Measurements from ENCODE around the gene LIN9. TPM values are rescaled to one million over a fixed set of nuclear protein-coding genes. Genes with fewer than 3 reads are reported as not detected.
"Not testable (repeated sequence)": the region's sequence is repeated elsewhere in the genome, so short reads cannot be mapped to it uniquely, and the experiment has no call there.

Gene LIN9
- total RNA-seq, 2 experiments from 2014 or later, result 10.6 TPM

- Mint-ChIP-seq H3K4me1 (no peaks in the 10 kb centered on the region), H3K4me3 (no peak overlapping the region), H3K9me3 (ENCODE audit: low read depth) (no peaks in the 10 kb centered on the region), H3K36me3 (ENCODE audit: low read depth) (peaks cover 11% of the 10 kb centered on the region), H3K27ac (no peak overlapping the region), H3K27me3 (no peaks in the 10 kb centered on the region)
- ChIA-PET CTCF (no interaction called here), POLR2A (no interaction called here)
- intact Hi-C loops (cut with DNase I, micrococcal nuclease), result no loop called here
- ATAC-seq, result no peak
- DNase-seq, result no peak
Observed at GRCh38 chr1:226274138-226274537, 34.8 kb downstream of the LIN9 start.

DNA sequence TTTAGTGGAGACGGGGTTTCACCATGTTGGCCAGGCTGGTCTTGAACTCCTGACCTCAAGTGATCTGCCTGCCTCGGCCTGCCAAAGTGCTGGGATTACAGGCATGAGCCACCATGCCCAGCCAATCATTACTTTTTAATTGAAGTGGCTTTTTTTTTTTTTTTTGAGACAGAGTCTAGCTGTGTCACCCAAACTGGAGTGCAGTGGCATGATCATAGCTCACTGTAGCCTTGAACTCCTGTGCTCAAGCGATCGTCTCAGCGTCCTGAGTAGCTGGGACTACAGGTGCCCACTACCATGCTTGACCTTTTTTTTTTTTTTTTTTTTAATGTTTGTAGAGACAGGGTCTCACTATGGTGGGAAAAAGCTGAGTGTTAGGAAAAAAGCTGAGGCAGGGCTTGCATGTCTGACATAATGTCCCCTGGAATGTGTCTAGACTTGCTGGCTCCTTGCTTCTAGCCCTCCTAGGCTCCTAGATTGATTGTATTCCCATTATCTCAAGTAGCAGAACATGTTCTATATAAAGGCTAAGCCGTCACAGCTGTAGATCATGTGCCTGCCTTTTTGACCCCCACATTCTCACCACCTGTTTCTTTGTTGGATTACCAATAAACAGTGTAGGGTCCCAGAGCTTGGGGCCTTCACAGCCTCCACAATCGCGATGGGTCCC is 36.6 kb downstream of the LIN9 start:
- H3K36me3 Mint-ChIP-seq (ENCODE audit: low read depth), result peaks cover 16% of the 10 kb centered on the region
- ATAC-seq; POLR2A ChIA-PET; CTCF ChIA-PET; H3K4me3 Mint-ChIP-seq; H3K27me3 Mint-ChIP-seq; DNase-seq; H3K9me3 Mint-ChIP-seq (ENCODE audit: low read depth); H3K27ac Mint-ChIP-seq; intact Hi-C loops (cut with DNase I, micrococcal nuclease); H3K4me1 Mint-ChIP-seq: not testable (repeated sequence)

- no peaks in the 10 kb centered on the region for H3K27me3 Mint-ChIP-seq
- peaks cover 3% of the 10 kb centered on the region for H3K4me1 Mint-ChIP-seq
- peaks cover 12% of the 10 kb centered on the region for H3K36me3 Mint-ChIP-seq (ENCODE audit: low read depth)
- H3K9me3 Mint-ChIP-seq (ENCODE audit: low read depth), result no peaks in the 10 kb centered on the region
- no peak overlapping the region for H3K4me3 Mint-ChIP-seq
- no peak for ATAC-seq
- POLR2A ChIA-PET, result no interaction called here
- intact Hi-C loops (cut with DNase I, micrococcal nuclease), result no loop called here
- H3K27ac Mint-ChIP-seq, result no peak overlapping the region
- no peak for DNase-seq
- CTCF ChIA-PET, result no interaction called here
Observed at GRCh38 chr1:226268421-226269124, 40.4 kb downstream of the LIN9 start.

DNA sequence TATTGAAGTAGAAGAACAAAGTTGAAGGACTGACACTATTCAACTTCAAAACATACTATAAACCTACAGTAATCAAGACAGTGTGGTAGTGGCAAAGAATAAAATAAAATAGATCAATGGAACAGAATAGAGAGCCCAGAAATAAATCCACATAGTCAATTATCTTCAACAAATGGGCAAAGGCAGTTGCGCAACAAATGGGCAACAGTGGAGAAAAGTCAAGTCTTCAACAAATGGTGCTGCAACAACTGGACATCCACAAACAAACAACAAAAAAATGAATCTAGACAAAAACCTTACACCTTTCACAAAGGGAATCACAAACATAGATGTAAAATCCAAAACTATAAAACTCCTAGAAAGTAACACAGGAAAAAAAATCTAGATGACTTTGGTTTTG is 47.1 kb downstream of the LIN9 start:
- POLR2A ChIA-PET, result no interaction called here
- intact Hi-C loops (cut with DNase I, micrococcal nuclease), result no loop called here

DNA sequence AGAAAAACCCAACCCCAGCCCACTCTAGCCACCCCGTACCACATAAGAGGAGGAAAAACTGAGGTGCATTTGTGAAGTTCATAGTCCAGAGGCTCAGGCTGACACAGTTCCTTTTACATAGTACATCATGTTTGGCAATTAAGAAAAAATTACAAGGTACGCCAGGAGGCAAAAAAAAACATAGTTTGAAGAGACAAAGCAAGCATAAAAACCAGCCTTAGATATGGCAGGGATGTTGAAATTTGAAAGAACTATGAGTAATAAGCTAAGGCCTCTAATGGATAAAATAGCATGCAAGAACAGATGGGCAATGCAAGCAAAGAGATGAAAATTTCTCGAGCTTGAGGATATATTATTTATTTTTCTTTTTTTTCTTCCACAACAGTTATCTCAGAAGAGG is 53.6 kb downstream of the LIN9 start:
- CTCF ChIA-PET, result no interaction called here
- DNase-seq, result no peak
- POLR2A ChIA-PET, result no interaction called here

More for the DNA sequence above, 47.1 kb downstream of the LIN9 start:
- Mint-ChIP-seq H3K27me3 (no peaks in the 10 kb centered on the region), H3K27ac (no peak overlapping the region), H3K4me1 (no peaks in the 10 kb centered on the region), H3K9me3 (ENCODE audit: low read depth) (peaks cover 12% of the 10 kb centered on the region), H3K36me3 (ENCODE audit: low read depth) (peaks cover 41% of the 10 kb centered on the region), H3K4me3 (no peak overlapping the region)
- CTCF ChIA-PET, result no interaction called here
- DNase-seq, result no peak
- no peak for ATAC-seq

GRCh38 chr1:226253933-226254332 is 55.0 kb downstream of the LIN9 start:
- Mint-ChIP-seq H3K27me3 (no peaks in the 10 kb centered on the region), H3K9me3 (ENCODE audit: low read depth) (no peaks in the 10 kb centered on the region), H3K4me1 (no peaks in the 10 kb centered on the region), H3K36me3 (ENCODE audit: low read depth) (peaks cover 3% of the 10 kb centered on the region), H3K27ac (no peak overlapping the region), H3K4me3 (no peak overlapping the region)
- intact Hi-C loops (cut with DNase I, micrococcal nuclease), result no loop called here
- DNase-seq (no peak), ATAC-seq (no peak)
- POLR2A ChIA-PET, result no interaction called here
- CTCF ChIA-PET, result no interaction called here

More for the DNA sequence above, 53.6 kb downstream of the LIN9 start:
- intact Hi-C loops (cut with DNase I, micrococcal nuclease), result no loop called here
- no peak for ATAC-seq
- peaks cover 12% of the 10 kb centered on the region for H3K36me3 Mint-ChIP-seq (ENCODE audit: low read depth)
- no peaks in the 10 kb centered on the region for H3K4me1 Mint-ChIP-seq
- peaks cover 4% of the 10 kb centered on the region for H3K9me3 Mint-ChIP-seq (ENCODE audit: low read depth)
- H3K4me3 Mint-ChIP-seq, result no peak overlapping the region
- H3K27me3 Mint-ChIP-seq, result no peaks in the 10 kb centered on the region
- no peak overlapping the region for H3K27ac Mint-ChIP-seq

- H3K4me1 Mint-ChIP-seq; H3K36me3 Mint-ChIP-seq (ENCODE audit: low read depth); ATAC-seq; H3K27ac Mint-ChIP-seq; H3K9me3 Mint-ChIP-seq (ENCODE audit: low read depth); intact Hi-C loops (cut with DNase I, micrococcal nuclease); CTCF ChIA-PET; POLR2A ChIA-PET; H3K4me3 Mint-ChIP-seq; H3K27me3 Mint-ChIP-seq; DNase-seq: not testable (repeated sequence)
Observed at GRCh38 chr1:226252841-226253240, 56.1 kb downstream of the LIN9 start.

DNA sequence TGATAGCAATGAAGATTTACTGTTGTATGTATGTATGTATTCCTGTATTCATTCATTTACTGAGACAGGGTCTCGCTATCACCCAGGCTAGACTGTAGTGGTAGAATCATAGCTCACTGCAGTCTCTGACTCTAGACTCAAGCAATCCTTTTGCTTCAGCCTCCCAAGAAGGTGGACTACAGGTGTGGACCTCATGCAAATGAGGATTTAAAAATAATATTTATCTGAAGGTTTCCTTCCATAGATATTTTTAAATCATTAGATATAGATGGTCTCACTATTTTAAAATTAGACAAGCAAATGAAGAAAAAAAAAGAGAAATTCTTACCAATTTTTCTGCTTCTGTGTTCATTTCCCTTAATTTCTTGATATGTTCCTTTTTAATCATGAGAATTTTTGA is 58.5 kb downstream of the LIN9 start:
- CTCF ChIA-PET, result no interaction called here
- DNase-seq (no peak), ATAC-seq (no peak)
- no peaks in the 10 kb centered on the region for H3K9me3 Mint-ChIP-seq (ENCODE audit: low read depth)
- intact Hi-C loops (cut with DNase I, micrococcal nuclease), result no loop called here
- H3K36me3 Mint-ChIP-seq (ENCODE audit: low read depth), result peaks cover 8% of the 10 kb centered on the region
- no peaks in the 10 kb centered on the region for H3K4me1 Mint-ChIP-seq
- H3K27me3 Mint-ChIP-seq, result no peaks in the 10 kb centered on the region
- POLR2A ChIA-PET, result interaction anchor here (0.7 kb wide), 1 partner anchor 761 kb away, joined by 3 read pairs; no protein-coding TSS in a partner anchor
- no peak overlapping the region for H3K27ac Mint-ChIP-seq
- H3K4me3 Mint-ChIP-seq, result no peak overlapping the region

- H3K27me3 Mint-ChIP-seq, result no peaks in the 10 kb centered on the region
- DNase-seq (no peak), ATAC-seq (no peak)
- no peak overlapping the region for H3K4me3 Mint-ChIP-seq
- intact Hi-C loops (cut with DNase I, micrococcal nuclease), result no loop called here
- no peaks in the 10 kb centered on the region for H3K4me1 Mint-ChIP-seq
- ChIA-PET CTCF (no interaction called here), POLR2A (no interaction called here)
- H3K36me3 Mint-ChIP-seq (ENCODE audit: low read depth), result peaks cover 8% of the 10 kb centered on the region
- no peaks in the 10 kb centered on the region for H3K9me3 Mint-ChIP-seq (ENCODE audit: low read depth)
- H3K27ac Mint-ChIP-seq, result no peak overlapping the region
Observed at GRCh38 chr1:226248796-226249195, 60.2 kb downstream of the LIN9 start.

- no peak for DNase-seq
- no peak for ATAC-seq
- Mint-ChIP-seq H3K27ac (no peak overlapping the region), H3K9me3 (ENCODE audit: low read depth) (no peaks in the 10 kb centered on the region), H3K36me3 (ENCODE audit: low read depth) (peaks cover 8% of the 10 kb centered on the region), H3K4me3 (no peak overlapping the region), H3K27me3 (no peaks in the 10 kb centered on the region), H3K4me1 (no peaks in the 10 kb centered on the region)
- intact Hi-C loops (cut with DNase I, micrococcal nuclease), result no loop called here
- POLR2A ChIA-PET, result no interaction called here
- CTCF ChIA-PET, result interaction anchor here (1.1 kb wide), 1 partner anchor 9 kb away, joined by 3 read pairs; no protein-coding TSS in a partner anchor
Observed at GRCh38 chr1:226248091-226248490, 60.9 kb downstream of the LIN9 start.

- no peak overlapping the region for H3K27ac Mint-ChIP-seq
- no peaks in the 10 kb centered on the region for H3K9me3 Mint-ChIP-seq (ENCODE audit: low read depth)
- no peaks in the 10 kb centered on the region for H3K4me1 Mint-ChIP-seq
- no peaks in the 10 kb centered on the region for H3K27me3 Mint-ChIP-seq
- intact Hi-C loops (cut with DNase I, micrococcal nuclease), result no loop called here
- H3K36me3 Mint-ChIP-seq (ENCODE audit: low read depth), result peaks cover 18% of the 10 kb centered on the region
- CTCF ChIA-PET, result interaction anchor here (0.5 to 1.1 kb wide), 3 partner anchors 8 to 920 kb away, joined by 3 read pairs; no protein-coding TSS in a partner anchor
- ATAC-seq (no peak), DNase-seq (no peak)
- POLR2A ChIA-PET, result no interaction called here
- no peak overlapping the region for H3K4me3 Mint-ChIP-seq
Observed at GRCh38 chr1:226239421-226239820, 69.5 kb downstream of the LIN9 start.

- CTCF ChIA-PET, result no interaction called here
- ATAC-seq (no peak), DNase-seq (no peak)
- no peaks in the 10 kb centered on the region for H3K9me3 Mint-ChIP-seq (ENCODE audit: low read depth)
- H3K4me1 Mint-ChIP-seq, result no peaks in the 10 kb centered on the region
- no peak overlapping the region for H3K4me3 Mint-ChIP-seq
- intact Hi-C loops (cut with DNase I, micrococcal nuclease), result no loop called here
- H3K27me3 Mint-ChIP-seq, result no peaks in the 10 kb centered on the region
- peaks cover 23% of the 10 kb centered on the region for H3K36me3 Mint-ChIP-seq (ENCODE audit: low read depth)
- POLR2A ChIA-PET, result no interaction called here
- H3K27ac Mint-ChIP-seq, result no peak overlapping the region
Observed at GRCh38 chr1:226236826-226237225, 72.1 kb downstream of the LIN9 start.

Measured in activated CD4-positive, alpha-beta T cell treated with anti-CD3 and anti-CD28 coated beads for 36 hours (primary cell).